HG03469 (cell line): ENCODE results near the gene SLC22A8.
"Not testable (repeated sequence)": the region's sequence is repeated elsewhere in the genome, so short reads cannot be mapped to it uniquely, and the experiment has no call there.

Experiments
- ATAC-seq: cut with Tn5 transposase; IDR thresholded peaks from one replicate; pipeline ENCODE4 v1.9.1; 2021; ENCODE audit warnings: mild to moderate bottlenecking, moderate library complexity, moderate number of reproducible peaks; ENCODE audit not compliant: unreplicated experiment

Gene SLC22A8

GRCh38 chr11:62988276-62988675, 27.4 kb downstream of the SLC22A8 start:
- no peak for ATAC-seq

GRCh38 chr11:62985041-62985750, 30.4 kb downstream of the SLC22A8 start:
- ATAC-seq: no peak

GRCh38 chr11:62984451-62984991, 31.1 kb downstream of the SLC22A8 start, which contains the start of gene SLC22A6:
Gene SLC22A6, minus strand, starts transcription at chr11:62984967. Its CDS starts 277 bp downstream, at chr11:62984690.
- ATAC-seq: no peak

- no peak for ATAC-seq
These were observed 32.0 kb downstream of the SLC22A8 start for GRCh38 chr11:62983536-62984199.

GRCh38 chr11:62981743-62982142, 33.9 kb downstream of the SLC22A8 start:
- ATAC-seq: no peak

- ATAC-seq: no peak
These were observed 35.4 kb downstream of the SLC22A8 start for GRCh38 chr11:62980133-62980760.

- ATAC-seq: no peak
These were observed 39.5 kb downstream of the SLC22A8 start for GRCh38 chr11:62976109-62976508.

- ATAC-seq: no peak
These were observed 40.7 kb downstream of the SLC22A8 start for GRCh38 chr11:62974848-62975522.

GRCh38 chr11:62965574-62965973, 50.1 kb downstream of the SLC22A8 start:
- ATAC-seq: no peak

- no peak for ATAC-seq
These were observed 53.2 kb downstream of the SLC22A8 start for GRCh38 chr11:62962391-62962790.

- ATAC-seq: no peak
These were observed 54.5 kb downstream of the SLC22A8 start for GRCh38 chr11:62961017-62961570.

GRCh38 chr11:62959422-62959980, 56.1 kb downstream of the SLC22A8 start:
- no peak for ATAC-seq

GRCh38 chr11:62958547-62959421, 56.9 kb downstream of the SLC22A8 start:
- no peak for ATAC-seq

GRCh38 chr11:62957147-62957546, 58.5 kb downstream of the SLC22A8 start:
- no peak for ATAC-seq

- no peak for ATAC-seq
These were observed 61.2 kb downstream of the SLC22A8 start for GRCh38 chr11:62954478-62954877.

- no peak for ATAC-seq
These were observed 61.8 kb downstream of the SLC22A8 start for GRCh38 chr11:62953811-62954210.

GRCh38 chr11:62948765-62949320, 66.8 kb downstream of the SLC22A8 start:
- ATAC-seq: no peak

GRCh38 chr11:62945538-62945937, 70.1 kb downstream of the SLC22A8 start:
- not testable (repeated sequence) for ATAC-seq
